Measurements from ENCODE around the gene PNISR. TPM values are rescaled to one million over a fixed set of nuclear protein-coding genes. Genes with fewer than 3 reads are reported as not detected.
A peak's percentile ranks its signal among the peaks of the same experiment; 100 is the strongest.
"Not testable (repeated sequence)": the region's sequence is repeated elsewhere in the genome, so short reads cannot be mapped to it uniquely, and the experiment has no call there.

Gene PNISR, protein sequence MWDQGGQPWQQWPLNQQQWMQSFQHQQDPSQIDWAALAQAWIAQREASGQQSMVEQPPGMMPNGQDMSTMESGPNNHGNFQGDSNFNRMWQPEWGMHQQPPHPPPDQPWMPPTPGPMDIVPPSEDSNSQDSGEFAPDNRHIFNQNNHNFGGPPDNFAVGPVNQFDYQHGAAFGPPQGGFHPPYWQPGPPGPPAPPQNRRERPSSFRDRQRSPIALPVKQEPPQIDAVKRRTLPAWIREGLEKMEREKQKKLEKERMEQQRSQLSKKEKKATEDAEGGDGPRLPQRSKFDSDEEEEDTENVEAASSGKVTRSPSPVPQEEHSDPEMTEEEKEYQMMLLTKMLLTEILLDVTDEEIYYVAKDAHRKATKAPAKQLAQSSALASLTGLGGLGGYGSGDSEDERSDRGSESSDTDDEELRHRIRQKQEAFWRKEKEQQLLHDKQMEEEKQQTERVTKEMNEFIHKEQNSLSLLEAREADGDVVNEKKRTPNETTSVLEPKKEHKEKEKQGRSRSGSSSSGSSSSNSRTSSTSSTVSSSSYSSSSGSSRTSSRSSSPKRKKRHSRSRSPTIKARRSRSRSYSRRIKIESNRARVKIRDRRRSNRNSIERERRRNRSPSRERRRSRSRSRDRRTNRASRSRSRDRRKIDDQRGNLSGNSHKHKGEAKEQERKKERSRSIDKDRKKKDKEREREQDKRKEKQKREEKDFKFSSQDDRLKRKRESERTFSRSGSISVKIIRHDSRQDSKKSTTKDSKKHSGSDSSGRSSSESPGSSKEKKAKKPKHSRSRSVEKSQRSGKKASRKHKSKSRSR
- 87.9 TPM for polyA plus RNA-seq

- peaks cover 47 to 56% (median 50%) of the 10 kb centered on the region in 3 donors for H3K4me1 Mint-ChIP-seq
- peaks cover 4% of the 10 kb centered on the region for H3K36me3 Mint-ChIP-seq
- no peaks in the 10 kb centered on the region for H3K9me3 Mint-ChIP-seq
- H3K4me3 Mint-ChIP-seq: peak within 1 kb of the TSS; percentile 93 to 99 (median 98)
- peak within 1 kb of the TSS; percentile 95 to 100 (median 98) for H3K27ac Mint-ChIP-seq
- H3K27me3 Mint-ChIP-seq: no peaks in the 10 kb centered on the region
These were observed at the start of gene PNISR for GRCh38 chr6:99424761-99425646. Gene PNISR (minus strand): TSS chr6:99425308. CDS start chr6:99414659, 10,649 bp downstream.

DNA sequence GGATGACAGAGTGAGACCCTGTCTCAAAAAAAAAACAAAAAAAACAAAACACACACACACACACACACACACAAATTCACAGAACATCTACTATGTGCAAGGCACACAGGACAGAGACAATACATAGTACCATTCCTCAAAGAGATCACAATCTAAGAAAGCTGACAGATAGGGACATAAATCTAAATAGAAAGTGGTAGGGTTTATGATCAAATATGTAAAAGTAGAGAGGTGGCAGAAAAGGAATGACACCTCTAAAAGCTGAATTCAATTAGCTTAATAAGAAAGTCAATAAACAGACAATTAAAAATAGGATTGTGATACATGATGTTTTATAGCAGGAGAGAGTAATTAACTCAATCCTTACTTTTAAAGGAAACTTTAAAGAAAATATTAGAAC is 48.6 kb upstream of the PNISR start:
- Mint-ChIP-seq H3K9me3 (no peaks in the 10 kb centered on the region), H3K4me1 (peaks cover 0 to 1% (median 0%) of the 10 kb centered on the region in 3 donors), H3K36me3 (peaks cover 4% of the 10 kb centered on the region), H3K4me3 (no peak overlapping the region), H3K27ac (peak overlapping the region in 1 of 3 donors; percentile 37), H3K27me3 (no peaks in the 10 kb centered on the region)

DNA sequence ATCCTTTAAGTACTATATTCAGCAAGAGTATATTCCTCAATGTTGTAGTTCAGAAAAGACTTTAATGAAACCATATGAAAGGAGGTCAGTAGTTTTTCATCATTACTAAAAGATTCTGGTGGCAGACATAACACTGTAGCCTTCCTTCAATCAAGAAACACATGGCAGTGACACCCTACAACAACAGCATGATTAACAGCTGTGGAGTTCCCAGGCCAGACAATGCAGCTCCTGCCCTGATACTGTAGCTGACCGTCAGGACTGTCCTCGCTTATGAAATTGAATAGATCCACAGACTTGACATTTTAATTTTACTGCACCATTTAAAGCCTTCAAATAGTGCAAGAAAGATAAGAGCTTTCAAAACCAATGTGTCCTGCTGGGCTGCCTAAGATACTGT is 46.5 kb upstream of the PNISR start:
- Mint-ChIP-seq H3K4me1 (peaks cover 0 to 1% (median 0%) of the 10 kb centered on the region in 3 donors), H3K9me3 (no peaks in the 10 kb centered on the region), H3K27ac (no peak overlapping the region), H3K27me3 (no peaks in the 10 kb centered on the region), H3K36me3 (peaks cover 3% of the 10 kb centered on the region), H3K4me3 (no peak overlapping the region)

DNA sequence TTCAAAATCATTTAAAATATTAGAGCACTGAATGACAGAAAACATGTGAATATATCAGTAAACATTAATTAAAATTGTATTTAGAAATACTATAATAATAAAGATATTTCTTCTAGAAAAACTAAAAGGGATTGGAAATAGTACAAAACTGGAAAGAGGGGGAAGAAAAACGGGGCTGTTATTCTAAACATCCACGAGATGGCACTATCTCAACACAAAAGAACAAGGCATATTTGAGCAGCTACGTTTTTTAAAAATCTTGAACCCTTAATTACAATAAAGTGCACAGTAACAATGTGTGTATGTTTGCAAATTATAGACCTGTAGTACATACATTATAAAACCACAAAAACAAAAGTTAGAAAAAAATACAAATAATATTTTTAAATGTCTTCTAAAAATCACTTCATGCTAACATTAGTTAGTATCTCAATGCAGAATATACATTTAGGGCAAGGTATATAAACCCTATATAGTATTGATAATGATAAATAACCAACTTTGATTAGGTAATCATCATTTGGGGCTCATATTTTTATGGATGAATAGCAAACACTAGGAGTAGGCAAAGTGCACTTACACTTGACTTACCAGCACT is 42.5 kb upstream of the PNISR start:
- peaks cover 5% of the 10 kb centered on the region for H3K36me3 Mint-ChIP-seq
- H3K27ac Mint-ChIP-seq: no peak overlapping the region
- H3K9me3 Mint-ChIP-seq: no peaks in the 10 kb centered on the region
- H3K4me3 Mint-ChIP-seq: no peak overlapping the region
- no peaks in the 10 kb centered on the region for H3K27me3 Mint-ChIP-seq
- no peaks in the 10 kb centered on the region for H3K4me1 Mint-ChIP-seq

DNA sequence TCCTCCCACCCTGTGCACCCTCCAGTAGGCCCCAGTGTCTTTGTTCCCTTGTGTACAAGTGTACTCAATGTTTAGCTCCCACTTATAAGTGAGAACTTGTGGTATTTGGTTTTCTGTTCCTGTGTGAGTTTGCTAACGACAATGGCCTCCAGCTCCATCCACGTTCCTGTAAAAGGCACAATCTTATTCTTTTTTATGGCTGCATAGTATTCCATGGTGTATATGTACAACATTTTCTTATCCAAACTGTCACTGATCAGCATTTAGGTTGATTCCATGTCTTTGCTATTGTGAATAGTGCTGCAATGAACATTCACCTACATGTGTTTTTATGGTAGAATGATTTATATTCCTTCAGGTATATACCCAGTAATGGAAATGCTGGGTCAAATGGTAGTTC is 34.0 kb upstream of the PNISR start:
- H3K36me3 Mint-ChIP-seq: peaks cover 15% of the 10 kb centered on the region
- not testable (repeated sequence) for H3K9me3 Mint-ChIP-seq, H3K27me3 Mint-ChIP-seq, H3K4me3 Mint-ChIP-seq, H3K4me1 Mint-ChIP-seq
- H3K27ac Mint-ChIP-seq: peak overlapping the region in 1 of 3 donors; percentile 16

DNA sequence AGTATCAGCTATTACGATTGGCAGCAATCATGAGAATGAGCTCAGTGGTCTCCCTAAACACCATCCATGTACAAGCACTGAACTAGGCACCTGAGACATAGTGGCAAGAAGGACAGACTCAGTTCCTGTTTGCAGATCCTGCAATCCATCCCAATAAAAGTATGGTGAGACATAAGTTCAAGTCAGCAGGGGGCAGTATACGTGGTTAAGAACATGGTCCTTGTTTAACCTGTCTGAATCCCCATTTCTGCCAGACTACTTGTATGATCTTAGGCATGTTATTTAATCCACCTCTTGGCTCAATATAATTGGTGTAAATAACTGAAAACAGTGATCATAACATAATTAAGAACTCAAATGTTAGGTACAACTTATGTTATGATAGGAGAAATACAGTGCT is 33.2 kb upstream of the PNISR start:
- H3K27me3 Mint-ChIP-seq: no peaks in the 10 kb centered on the region
- peaks cover 14% of the 10 kb centered on the region for H3K36me3 Mint-ChIP-seq
- peak overlapping the region in 1 of 3 donors; percentile 0 for H3K27ac Mint-ChIP-seq
- peaks cover 0 to 6% (median 2%) of the 10 kb centered on the region in 3 donors for H3K9me3 Mint-ChIP-seq
- no peak overlapping the region for H3K4me3 Mint-ChIP-seq
- H3K4me1 Mint-ChIP-seq: peaks cover 0 to 1% (median 0%) of the 10 kb centered on the region in 3 donors

GRCh38 chr6:99446076-99446475 is 21.0 kb upstream of the PNISR start:
- Mint-ChIP-seq H3K27me3 (no peaks in the 10 kb centered on the region), H3K27ac (no peak overlapping the region), H3K4me1 (peaks cover 6 to 17% (median 15%) of the 10 kb centered on the region in 3 donors), H3K36me3 (peaks cover 17% of the 10 kb centered on the region), H3K9me3 (no peaks in the 10 kb centered on the region), H3K4me3 (no peak overlapping the region)

- no peaks in the 10 kb centered on the region for H3K9me3 Mint-ChIP-seq
- no peaks in the 10 kb centered on the region for H3K36me3 Mint-ChIP-seq
- H3K4me1 Mint-ChIP-seq: peaks cover 0 to 4% (median 4%) of the 10 kb centered on the region in 3 donors
- no peak overlapping the region for H3K27ac Mint-ChIP-seq
- H3K4me3 Mint-ChIP-seq: no peak overlapping the region
- no peaks in the 10 kb centered on the region for H3K27me3 Mint-ChIP-seq
These were observed 9.8 kb upstream of the PNISR start for GRCh38 chr6:99434702-99435530.

DNA sequence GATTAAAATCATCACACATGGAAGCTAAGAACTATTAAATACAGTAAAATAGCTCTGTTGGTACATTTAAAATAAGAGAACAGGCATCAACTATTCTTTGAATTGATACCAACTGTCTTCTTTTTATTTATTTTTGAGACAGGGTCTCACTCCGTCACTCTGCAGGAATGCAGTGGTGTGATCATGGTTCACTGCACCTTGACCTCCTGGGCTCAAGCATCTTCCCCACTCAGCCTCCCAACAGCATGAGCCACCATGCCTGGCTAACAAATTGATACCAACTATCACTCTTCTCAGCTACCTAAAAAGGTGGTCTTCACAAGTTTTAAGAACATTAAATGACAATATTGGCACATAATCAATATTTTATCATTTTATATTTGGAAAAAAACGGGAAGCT is 7.8 kb upstream of the PNISR start:
- no peak overlapping the region for H3K4me3 Mint-ChIP-seq
- H3K27ac Mint-ChIP-seq: no peak overlapping the region
- no peaks in the 10 kb centered on the region for H3K9me3 Mint-ChIP-seq
- H3K4me1 Mint-ChIP-seq: peaks cover 2 to 6% (median 4%) of the 10 kb centered on the region in 3 donors
- peaks cover 2% of the 10 kb centered on the region for H3K36me3 Mint-ChIP-seq
- H3K27me3 Mint-ChIP-seq: no peaks in the 10 kb centered on the region

GRCh38 chr6:99431901-99432300 is 6.8 kb upstream of the PNISR start:
- H3K4me3 Mint-ChIP-seq: no peak overlapping the region
- no peaks in the 10 kb centered on the region for H3K27me3 Mint-ChIP-seq
- H3K4me1 Mint-ChIP-seq: peaks cover 7 to 12% (median 11%) of the 10 kb centered on the region in 3 donors
- peak overlapping the region in 1 of 3 donors; percentile 71 for H3K27ac Mint-ChIP-seq
- no peaks in the 10 kb centered on the region for H3K9me3 Mint-ChIP-seq
- H3K36me3 Mint-ChIP-seq: peaks cover 2% of the 10 kb centered on the region

DNA sequence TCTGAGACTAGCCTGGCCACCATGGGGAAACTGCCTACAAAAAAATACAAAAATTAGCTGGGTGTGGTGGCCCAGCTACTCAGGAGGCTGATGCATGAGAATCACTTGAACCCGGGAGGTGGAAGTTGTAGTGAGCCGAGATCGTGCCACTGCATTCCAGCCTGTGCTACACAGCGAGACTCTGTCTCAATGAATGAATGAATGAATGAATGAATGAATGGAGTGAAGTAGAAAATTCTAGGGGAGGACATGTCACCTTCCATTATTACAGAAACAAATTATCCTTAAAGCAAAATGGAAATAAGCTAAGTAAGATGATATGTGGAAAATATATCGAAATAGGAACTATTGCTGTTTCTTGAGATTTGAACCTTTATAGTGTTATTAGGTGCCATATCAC is 2.9 kb upstream of the PNISR start:
- no peak overlapping the region for H3K27ac Mint-ChIP-seq
- no peaks in the 10 kb centered on the region for H3K9me3 Mint-ChIP-seq
- H3K4me3 Mint-ChIP-seq: no peak overlapping the region
- H3K36me3 Mint-ChIP-seq: peaks cover 2% of the 10 kb centered on the region
- peaks cover 28 to 34% (median 33%) of the 10 kb centered on the region in 3 donors for H3K4me1 Mint-ChIP-seq
- no peaks in the 10 kb centered on the region for H3K27me3 Mint-ChIP-seq

DNA sequence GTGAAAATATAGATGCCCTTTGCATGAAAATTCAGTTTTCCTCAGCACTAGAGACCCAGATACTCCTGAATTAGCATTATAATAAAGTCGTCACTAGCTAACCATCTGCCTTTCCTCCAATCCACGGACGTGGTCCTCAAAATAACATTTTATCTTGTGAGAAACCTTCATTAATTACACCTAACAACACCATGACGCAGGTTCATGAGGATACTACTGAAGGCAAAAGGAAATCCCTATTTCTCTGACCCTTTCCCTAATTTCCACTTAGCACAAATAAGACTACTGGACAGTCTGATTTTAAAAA is 1.3 kb upstream of the PNISR start:
- peaks cover 38 to 45% (median 39%) of the 10 kb centered on the region in 3 donors for H3K4me1 Mint-ChIP-seq

GRCh38 chr6:99425647-99426450 is 741 bp upstream of the PNISR start:
- Mint-ChIP-seq H3K36me3 (peaks cover 4% of the 10 kb centered on the region), H3K27me3 (no peaks in the 10 kb centered on the region), H3K27ac (peak overlapping the region; percentile 95 to 100 (median 98)), H3K4me1 (peaks cover 43 to 51% (median 44%) of the 10 kb centered on the region in 3 donors), H3K9me3 (no peaks in the 10 kb centered on the region), H3K4me3 (peak overlapping the region; percentile 93 to 99 (median 98))

More for the DNA sequence above, 1.3 kb upstream of the PNISR start:
- H3K27me3 Mint-ChIP-seq: no peaks in the 10 kb centered on the region
- H3K9me3 Mint-ChIP-seq: no peaks in the 10 kb centered on the region
- peak overlapping the region; percentile 95 to 100 (median 98) for H3K27ac Mint-ChIP-seq
- H3K4me3 Mint-ChIP-seq: peak overlapping the region; percentile 93 to 99 (median 98)
- peaks cover 4% of the 10 kb centered on the region for H3K36me3 Mint-ChIP-seq
